Stimulated activated CD4-positive, alpha-beta T cell treated with anti-CD3 and anti-CD28 coated beads, TNF-alpha, amount 100 ng/mL, for 1 hour (primary cell): ENCODE measurements around the gene LRRC28.

Experiments used
- DNase-seq, 3 donors: peaks; one replicate each; pipeline ENCODE4 v3.0.0-alpha.2; 2020; ENCODE audit warnings: low read depth in 3 of 3, low spot score in 1 of 3

LRRC28 gene

DNA sequence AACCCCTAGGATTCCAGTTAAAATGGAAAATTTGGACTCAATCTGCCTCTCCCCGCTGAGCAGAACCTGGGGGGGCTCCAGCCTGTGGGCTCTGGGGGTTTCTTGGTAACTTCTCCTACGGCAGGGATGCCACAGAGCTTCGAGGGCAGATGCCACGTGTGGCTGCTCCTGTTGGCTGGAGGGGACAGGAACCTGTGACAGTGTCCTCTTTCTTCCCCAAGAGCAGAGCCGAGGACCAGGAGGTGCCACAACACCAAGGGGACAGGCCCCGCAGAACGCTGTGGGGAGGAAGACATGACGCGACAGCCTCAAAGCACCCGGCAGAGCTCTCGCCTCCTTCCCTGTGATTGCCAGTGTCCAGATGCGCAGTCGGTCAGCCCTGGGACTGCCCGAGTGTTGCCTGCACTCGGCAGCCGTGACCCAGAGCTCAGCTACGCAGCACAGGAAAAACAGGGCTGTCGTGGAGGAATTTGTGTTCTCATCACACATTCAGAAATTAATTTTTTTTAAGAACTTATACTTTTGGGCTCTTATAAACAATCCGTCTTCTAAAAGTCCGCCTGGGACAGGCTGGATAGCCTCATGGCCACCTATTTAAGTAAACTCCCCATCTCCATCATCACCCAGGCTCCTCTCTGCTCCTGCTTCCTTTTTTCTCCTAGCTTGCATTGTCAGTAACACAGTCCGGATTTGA is 182.6 kb downstream of the LRRC28 start:
- no peak for DNase-seq

DNA sequence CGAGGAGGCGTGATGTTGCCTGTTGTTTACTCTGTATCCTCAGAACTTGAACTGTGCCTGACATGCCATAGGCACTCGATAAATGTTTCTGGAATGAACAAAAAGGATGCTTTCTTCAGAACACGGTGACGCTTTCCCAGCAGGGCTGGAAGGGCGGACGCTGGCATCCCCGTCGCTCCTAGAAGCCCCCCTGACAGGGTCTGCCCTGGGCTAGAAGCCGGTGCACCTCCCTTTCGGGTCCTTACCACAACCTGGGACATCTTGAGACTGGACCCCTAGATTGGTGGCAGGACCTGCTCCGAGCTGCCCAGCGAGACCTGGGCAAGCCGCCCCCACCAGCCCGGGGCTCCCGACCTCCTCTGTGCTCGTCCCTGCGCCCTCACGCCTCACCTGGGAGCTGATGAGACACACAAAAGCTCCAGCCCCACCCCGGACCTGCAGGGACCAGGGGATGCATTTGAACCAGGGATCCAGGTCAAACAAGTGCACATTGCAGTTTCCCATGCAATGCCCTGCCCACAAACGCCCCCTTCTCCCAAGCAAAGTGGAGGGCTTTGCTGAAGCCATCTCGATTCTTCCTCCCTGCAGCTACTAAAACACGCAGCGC is 183.3 kb downstream of the LRRC28 start:
- no peak for DNase-seq

- DNase-seq: no peak
Measured at GRCh38 chr15:99435113-99435695, 183.9 kb downstream of the LRRC28 start.

DNA sequence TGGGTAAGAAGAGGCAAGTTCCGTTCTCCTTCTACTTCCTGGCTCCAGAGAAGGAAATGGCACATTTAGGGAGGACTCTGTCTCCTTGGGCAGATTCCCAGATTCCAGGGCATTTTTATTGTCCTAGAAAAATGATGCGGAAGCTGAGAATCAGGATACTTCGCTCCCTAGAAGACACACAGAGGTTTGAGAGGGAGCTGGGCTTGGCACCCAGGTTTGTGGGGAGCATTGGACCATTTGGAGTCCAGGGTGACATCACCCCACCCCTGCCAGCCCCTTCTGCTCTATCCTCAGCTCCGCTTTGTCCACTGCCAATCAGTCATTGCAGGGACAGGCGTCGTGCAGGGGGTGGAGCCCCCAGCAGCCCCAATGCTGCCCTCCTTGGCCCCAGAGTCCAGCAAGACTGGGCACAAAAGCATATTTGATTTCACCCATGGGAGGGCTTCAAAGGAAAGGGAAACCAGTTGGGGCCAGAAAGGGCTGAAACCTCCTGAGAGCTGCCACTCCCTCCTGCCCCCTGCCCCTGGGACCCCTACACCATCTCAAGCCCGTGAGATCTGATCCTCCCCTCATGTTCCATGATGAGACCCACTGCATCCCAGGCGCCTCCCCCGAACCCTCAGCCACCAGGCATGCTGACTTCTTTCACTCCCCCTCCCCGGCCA is 184.7 kb downstream of the LRRC28 start:
- no peak for DNase-seq

GRCh38 chr15:99436542-99437314 is 185.4 kb downstream of the LRRC28 start:
- no peak for DNase-seq

DNA sequence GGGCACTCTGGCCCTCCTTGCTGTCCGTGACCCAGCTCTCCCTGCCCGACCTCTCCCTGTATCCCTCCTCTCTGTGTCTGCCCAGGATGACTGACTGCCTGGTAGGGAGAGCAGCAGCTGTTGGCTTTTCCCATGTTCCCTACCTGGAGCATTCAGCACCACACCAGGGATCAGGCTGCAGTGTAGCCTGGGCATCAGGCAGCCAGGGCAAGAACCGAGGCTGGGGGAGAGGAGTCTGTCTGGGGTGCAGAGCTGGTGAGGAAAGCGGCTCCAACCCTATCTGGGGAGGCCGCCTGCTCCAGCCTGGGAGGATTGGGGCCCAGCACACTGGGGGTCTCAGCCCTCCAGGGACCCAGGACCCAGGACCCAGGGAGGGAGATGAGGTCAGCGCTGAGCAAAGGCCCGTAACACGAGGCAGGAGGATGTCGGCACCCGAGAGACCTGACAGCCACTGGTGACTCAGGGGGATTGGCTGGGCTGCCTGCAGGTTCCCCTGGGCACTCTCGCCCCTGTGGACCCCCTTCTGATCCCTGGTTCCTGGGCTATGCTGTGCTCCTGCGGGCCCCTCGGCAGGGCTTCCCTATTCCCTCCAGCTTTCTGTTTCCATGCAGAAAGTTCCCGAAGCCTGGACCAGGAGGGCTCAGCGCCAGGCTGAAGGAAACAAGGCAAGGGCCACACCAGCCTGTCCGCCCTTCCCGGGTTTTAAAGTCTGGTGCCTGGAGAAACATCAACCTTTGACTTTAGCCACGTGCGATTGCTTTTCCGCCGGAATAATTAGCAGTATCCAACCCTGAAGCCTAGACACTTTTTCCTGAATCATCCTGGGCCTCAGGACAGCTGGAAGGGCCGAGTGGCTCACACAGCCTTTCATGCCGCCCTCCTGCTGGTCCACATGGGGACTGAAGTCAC is 186.3 kb downstream of the LRRC28 start:
- DNase-seq: no peak

- DNase-seq: no peak
Measured at GRCh38 chr15:99438224-99438585, 186.9 kb downstream of the LRRC28 start.

DNA sequence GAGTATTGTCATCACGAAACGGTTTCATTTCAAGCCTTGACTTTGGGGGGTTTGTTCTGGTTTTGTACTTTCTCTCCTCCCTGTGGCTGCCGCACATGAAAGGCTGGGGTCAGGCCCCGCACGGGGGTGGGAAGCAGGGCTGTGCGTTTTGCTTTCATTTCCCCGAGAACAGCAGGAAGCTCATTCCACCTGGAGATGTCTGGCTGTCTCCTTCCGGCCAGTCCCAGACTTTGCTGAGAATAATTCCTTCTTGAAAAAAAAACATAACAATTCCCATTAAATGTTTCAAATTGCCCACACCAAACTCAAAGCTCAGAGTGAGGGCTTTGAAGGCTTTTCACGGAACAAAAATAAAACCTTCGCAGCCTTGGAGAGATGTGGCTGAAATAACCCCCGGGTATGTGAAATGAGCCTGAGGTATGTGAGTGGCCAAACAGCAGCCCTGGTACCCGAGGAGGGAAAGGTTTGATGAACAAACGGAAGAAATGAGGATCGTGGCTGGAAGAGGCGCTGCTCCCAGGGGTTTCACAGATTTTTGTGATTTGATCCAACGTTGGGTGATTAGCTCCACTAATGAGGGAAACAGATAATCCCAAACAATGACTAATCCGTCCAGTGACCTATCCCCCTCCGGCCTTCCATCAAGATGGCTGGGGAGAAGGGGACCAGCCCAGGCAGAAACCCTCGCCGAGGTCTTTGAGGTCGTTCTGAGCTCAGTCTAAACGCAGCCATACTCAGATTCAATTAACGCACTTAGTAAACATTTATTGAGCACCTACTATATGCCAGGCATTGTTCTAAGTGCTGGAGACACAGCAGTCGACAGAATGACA is 187.6 kb downstream of the LRRC28 start:
- no peak for DNase-seq

- DNase-seq: no peak
Measured at GRCh38 chr15:99439524-99439835, 188.2 kb downstream of the LRRC28 start.

GRCh38 chr15:99440029-99440428 is 188.7 kb downstream of the LRRC28 start:
- DNase-seq: no peak
